Activated CD8-positive, alpha-beta memory T cell treated with anti-CD3 and anti-CD28 coated beads for 36 hours (primary cell): ENCODE data around the gene ARL8A. TPM values are rescaled to one million over a fixed set of nuclear protein-coding genes. Genes with fewer than 3 reads are reported as not detected.
"Not testable (repeated sequence)": the region's sequence is repeated elsewhere in the genome, so short reads cannot be mapped to it uniquely, and the experiment has no call there.

Experiments
- CTCF ChIA-PET: fragments of 350-600 bp; sonication (Branson Sonifier 250); formaldehyde crosslinking; loops from one replicate; lab custom pipeline; 2021; ENCODE audit warnings: antibody characterized with exemption; lab: Charles Lee
- POLR2A ChIA-PET: fragments of 350-600 bp; sonication (Branson Sonifier 250); formaldehyde crosslinking; loops from one replicate; lab custom pipeline; 2021; ENCODE audit warnings: antibody characterized with exemption; lab: Charles Lee
- total RNA-seq, 2 experiments: library from RNA; stranded (reverse); gene quantifications; one replicate each; pipeline ENCODE4 v1.2.3, GENCODE V29; 2021

Gene ARL8A
- total RNA-seq, 2 experiments from 2014 or later = 48.3 to 53.2 TPM

- ChIA-PET POLR2A (no interaction called here), CTCF (interaction anchor here (0.5 to 1.5 kb wide), 4 partner anchors 10 to 1503 kb away, joined by 3 to 5 read pairs (median 3); no protein-coding TSS in a partner anchor)
These were observed 35.6 kb upstream of the ARL8A start for GRCh38 chr1:202179828-202180750.

DNA sequence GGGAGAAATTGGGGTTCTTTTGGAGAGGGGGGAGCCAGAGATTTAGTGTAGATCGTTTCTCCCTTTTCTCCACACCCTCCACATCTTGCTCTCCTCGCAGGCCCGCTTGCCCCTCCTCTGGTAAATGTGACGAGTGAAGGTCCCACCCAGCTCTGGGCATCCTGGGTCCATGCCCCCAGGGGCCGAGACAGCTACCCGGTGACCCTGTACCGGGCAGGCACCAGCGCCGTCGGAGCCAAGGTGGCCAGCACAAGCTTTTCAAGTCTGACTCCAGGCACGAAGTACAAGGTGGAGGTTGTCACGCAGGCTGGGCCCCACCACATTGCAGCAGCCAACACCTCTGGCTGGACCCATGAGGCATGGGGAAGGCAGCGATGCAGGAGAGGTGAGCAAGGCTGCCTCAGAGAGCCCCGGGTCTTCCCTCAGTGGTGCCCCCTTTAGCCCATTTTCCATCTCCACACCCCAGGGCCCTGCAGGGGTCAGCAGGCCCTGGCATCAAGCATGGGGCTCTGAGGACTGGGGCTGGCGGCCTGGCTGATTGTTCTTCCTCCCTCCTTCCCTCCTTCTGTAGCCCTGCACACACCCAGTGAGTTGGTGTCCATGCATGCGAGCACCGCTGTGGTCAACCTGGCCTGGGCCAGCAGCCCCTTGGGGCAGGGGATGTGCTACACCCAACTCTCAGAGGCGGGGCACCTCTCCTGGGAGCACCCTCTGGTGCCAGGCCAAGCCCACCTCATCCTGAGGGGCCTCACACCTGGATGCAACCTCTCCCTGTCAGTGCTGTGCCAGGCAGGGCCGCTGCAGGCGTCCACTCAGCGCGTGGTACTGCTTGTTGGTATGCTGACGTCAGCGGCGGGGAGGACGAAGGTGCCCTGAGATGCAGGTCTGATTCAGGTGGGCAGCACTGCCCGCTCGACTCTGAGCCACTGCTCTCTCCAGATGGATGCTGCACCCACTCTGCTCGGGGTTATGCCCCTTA is 32.7 kb upstream of the ARL8A start:
- POLR2A ChIA-PET = no interaction called here
- CTCF ChIA-PET = interaction anchor here (1.0 to 2.3 kb wide), 3 partner anchors 11 to 16 kb away, joined by 3 to 11 read pairs (median 3); partner anchors contain the start of gene LGR6

GRCh38 chr1:202173993-202174392 is 29.5 kb upstream of the ARL8A start:
- ChIA-PET CTCF (interaction anchor here (0.6 to 1.6 kb wide), 2 partner anchors 19 to 34 kb away, joined by 4 to 7 read pairs; partner anchors contain the start of gene LGR6), POLR2A (no interaction called here)

DNA sequence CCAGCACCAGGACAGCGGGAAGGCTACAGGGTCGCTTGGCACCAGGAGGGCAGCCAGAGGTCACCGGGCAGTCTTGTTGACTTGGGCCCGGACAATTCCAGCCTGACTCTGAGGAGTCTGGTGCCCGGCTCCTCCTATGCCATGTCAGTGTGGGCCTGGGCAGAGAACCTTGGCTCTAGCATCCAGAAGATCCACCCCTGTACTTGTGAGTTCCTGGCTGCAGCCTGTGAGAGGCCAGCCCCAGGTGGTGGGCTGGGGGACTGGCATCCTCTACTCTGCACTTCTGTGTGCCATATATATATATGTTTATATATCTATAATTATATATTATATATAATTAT is 27.4 kb upstream of the ARL8A start:
- POLR2A ChIA-PET = no interaction called here
- CTCF ChIA-PET = no interaction called here

DNA sequence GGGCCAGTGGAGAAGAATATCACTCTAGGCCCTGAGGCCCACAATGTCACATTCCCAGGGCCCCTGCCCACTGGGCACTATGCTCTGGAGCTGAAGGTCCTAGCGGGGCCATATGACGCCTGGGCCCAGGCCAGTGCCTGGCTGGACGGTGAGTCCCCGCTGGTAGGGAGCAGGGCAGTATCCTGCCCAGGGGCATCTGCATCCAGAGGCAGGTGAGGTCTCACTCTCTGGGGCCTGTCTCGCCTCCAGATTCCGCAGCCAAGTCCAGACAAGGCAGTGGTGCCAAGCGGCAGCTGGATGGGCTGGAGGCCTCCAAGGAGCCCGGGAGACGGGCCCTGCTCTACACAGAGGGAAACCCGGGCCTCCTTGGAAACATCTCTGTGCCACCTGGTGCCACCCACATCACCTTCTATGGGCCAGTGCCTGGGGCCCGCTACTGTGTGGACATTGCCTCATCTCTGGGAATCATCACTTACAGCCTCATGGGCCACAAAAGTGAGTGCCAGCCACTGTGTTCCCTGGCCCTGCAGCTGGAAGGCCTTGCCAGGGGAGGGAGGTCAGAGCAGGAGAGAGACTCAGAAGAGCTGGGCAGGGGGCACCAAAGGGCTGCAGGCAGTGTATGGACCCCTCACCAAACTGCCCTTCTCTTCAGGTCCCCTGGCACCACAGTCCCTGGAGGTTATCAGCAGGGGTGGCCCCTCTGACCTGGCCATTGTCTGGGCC is 26.9 kb upstream of the ARL8A start:
- ChIA-PET POLR2A (no interaction called here), CTCF (no interaction called here)

DNA sequence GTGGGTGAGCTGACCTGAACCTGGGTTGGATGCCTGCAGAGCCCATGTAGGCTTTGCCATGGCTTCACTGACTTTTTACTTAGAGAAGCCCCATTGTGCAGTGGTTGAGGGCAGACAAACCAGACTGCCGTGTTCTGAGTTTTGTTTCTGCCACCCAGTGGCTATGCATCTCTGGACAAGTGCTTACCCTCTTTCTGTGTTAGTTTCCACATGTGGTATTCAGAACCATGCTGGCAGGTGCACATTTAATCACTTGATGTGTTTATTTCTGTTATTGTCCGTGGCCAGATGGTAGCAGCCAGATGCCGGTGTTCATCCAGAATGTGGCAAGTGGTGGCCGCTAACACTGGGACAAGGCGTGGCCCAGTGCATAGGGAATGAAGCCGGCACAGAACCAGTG is 26.2 kb upstream of the ARL8A start:
- CTCF ChIA-PET = interaction anchor here (0.6 kb wide), 1 partner anchor 22 kb away, joined by 3 read pairs; no protein-coding TSS in a partner anchor
- POLR2A ChIA-PET = no interaction called here

- ChIA-PET CTCF (no interaction called here), POLR2A (no interaction called here)
These were observed 24.3 kb upstream of the ARL8A start for GRCh38 chr1:202168861-202169260.

DNA sequence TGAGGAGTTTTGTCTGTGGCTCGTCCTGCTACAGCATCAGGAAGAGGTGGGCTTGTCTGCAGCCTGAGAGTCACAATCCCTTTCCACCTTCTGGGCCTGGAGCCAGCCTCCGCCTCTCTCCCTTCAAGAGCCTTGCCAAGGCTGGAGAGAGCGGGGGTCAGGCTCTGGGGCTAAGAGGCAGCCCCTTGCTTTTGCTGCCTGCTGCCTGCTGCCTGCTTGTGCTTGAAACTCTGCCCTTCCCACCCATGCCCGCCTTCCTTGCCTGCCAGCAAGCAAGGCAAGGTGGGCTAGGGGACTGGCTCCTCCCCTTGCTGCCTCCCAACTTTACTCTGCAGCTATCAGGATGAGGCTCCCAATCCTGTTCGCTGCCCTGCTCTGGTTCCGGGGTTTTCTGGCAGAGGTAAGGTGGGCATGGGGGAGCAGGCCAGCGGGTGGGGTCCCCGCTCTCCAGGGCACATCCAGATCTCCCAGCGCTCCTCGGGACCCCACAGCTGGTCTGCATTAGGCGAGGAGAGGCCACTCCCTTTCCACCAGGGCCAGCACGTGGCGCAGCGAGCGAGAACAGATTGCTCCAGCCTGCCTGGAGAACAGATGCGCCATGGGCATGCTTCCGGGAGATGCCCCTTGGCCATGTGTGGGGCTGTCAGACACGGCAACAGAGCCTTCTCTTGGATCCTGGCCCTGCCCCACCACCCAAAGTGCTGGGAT is 23.3 kb upstream of the ARL8A start:
- ChIA-PET CTCF (no interaction called here), POLR2A (no interaction called here)

DNA sequence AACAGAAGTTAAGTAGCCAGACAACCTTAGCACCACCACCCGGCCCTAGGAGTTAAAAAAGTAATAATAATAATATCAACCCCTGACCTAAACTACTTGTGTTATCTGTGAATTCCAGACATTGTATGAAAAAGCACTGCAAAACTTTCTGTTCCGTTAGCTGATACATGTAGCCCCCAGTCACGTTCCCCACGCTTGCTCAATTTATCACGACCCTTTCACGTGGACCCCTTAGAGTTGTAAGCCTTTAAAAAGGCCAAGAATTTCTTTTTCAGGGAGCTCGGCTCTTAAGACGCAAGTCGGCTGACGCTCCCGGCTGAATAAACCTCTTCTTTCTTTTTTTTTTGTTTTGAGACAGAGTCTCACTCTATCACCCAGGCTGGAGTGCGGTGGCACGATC is 22.5 kb upstream of the ARL8A start:
- CTCF ChIA-PET = interaction anchor here (1.7 to 1.9 kb wide), 2 partner anchors 19 to 26 kb away, joined by 4 to 9 read pairs; partner anchors contain the start of gene LGR6
- POLR2A ChIA-PET = not testable (repeated sequence)

- CTCF ChIA-PET = interaction anchor here (0.9 to 1.9 kb wide), 4 partner anchors 19 to 147 kb away, joined by 3 to 9 read pairs (median 4); partner anchors contain the start of gene LGR6
- POLR2A ChIA-PET = no interaction called here
These were observed 21.7 kb upstream of the ARL8A start for GRCh38 chr1:202165942-202166843.

DNA sequence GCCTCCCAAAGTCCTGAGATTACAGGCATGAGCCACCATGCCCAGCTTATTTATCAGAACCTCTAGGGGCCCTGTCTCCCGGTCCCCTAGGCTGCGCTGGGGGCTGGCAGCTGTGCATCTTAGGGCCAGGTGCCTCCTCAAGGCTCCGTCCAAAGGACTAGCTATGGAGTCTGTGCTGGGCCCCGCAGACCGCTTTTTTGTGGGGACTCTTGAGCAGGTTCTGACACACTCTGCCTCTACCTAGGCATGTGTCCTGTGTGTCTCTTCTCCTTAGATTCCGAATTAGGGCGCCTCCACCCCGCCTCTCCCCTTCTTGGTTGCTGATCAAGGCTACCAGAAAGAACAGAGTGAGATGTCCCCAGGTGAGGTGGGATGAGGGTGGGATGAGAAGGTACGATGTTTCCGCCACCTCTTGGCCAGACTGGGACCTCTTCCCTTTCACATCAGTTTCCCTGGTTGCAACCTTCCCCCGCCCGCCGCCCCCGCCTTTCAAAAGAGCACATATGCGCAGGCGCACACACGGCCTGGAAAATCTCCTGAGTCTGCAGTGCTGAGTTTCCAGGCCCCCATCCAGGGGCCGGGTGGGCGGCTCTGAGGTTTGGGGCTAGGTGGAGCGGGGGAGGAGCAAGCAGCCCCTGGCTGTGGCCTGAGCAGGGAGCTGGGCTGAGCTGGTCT is 20.9 kb upstream of the ARL8A start:
- CTCF ChIA-PET = interaction anchor here (0.9 to 1.9 kb wide), 3 partner anchors 28 to 148 kb away, joined by 3 to 9 read pairs (median 4); partner anchors contain the start of gene LGR6

GRCh38 chr1:202164271-202165037 is 19.9 kb upstream of the ARL8A start:
- ChIA-PET CTCF (no interaction called here), POLR2A (interaction anchor here (0.6 kb wide), 1 partner anchor 15 kb away, joined by 11 read pairs; no protein-coding TSS in a partner anchor)

More for the DNA sequence above, 20.9 kb upstream of the ARL8A start:
- POLR2A ChIA-PET = no interaction called here

- POLR2A ChIA-PET = interaction anchor here (0.6 to 1.8 kb wide), 3 partner anchors 14 to 421 kb away, joined by 3 to 11 read pairs (median 4); no protein-coding TSS in a partner anchor
- CTCF ChIA-PET = interaction anchor here (0.7 to 2.1 kb wide), 3 partner anchors 13 to 28 kb away, joined by 3 to 9 read pairs (median 4); no protein-coding TSS in a partner anchor
These were observed 19.0 kb upstream of the ARL8A start for GRCh38 chr1:202163281-202164270.
